Endothelial cell of umbilical vein (primary cell): Measurements from ENCODE around the gene ATP6V1G3.

Source experiments
- MYC ChIP-seq: IDR thresholded peaks from one replicate; pipeline ENCODE4 v1.6.1; 2011; ENCODE audit warnings: mild to moderate bottlenecking, low read depth, low read length
- POLR2A ChIP-seq: IDR thresholded peaks from 2 replicates; pipeline ENCODE4 v1.6.1; 2012; ENCODE audit warnings: low read depth, mild to moderate bottlenecking, control low read depth, low read length
- POLR2AphosphoS5 ChIP-seq: IDR thresholded peaks from 2 replicates; pipeline ENCODE4 v1.6.1; 2012; ENCODE audit warnings: low read depth, mild to moderate bottlenecking, control low read depth, low read length, moderate library complexity; ENCODE audit not compliant: insufficient read depth
- TF ChIP-seq, protein P1 (sequence below), 2 donors: IDR thresholded peaks; 1 replicate in 1 of 2; 2 replicates in 1 of 2; pipeline ENCODE4 v1.5.1; 2011; ENCODE audit warnings: low read length in 2 of 2, mild to moderate bottlenecking in 2 of 2, moderate library complexity in 2 of 2, control low read depth in 1 of 2, inconsistent platforms in 1 of 2, low read depth in 1 of 2; ENCODE audit not compliant: insufficient read depth in 1 of 2; ENCODE audit errors: extremely low read depth in 1 of 2

DNA sequence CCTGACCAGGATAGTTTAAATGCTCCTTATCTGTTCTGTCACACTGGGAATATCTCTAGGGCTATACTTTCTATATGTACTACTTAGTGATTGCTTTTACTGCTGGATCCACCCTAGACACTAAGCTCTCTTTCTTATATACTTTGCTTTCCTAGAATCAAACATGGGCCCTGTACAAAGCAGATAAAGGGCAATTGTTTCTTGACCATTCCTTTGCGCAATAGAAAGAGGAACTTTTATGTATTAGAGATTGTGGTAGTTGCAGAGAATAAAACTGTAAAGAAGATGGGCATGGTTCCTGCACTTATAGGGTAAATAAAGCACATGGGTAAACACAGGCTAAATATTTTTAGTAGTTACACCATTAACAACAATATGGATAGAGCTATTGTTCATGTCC, 58.8 kb downstream of the ATP6V1G3 start:
- TF ChIP-seq POLR2AphosphoS5 (no peak), POLR2A (no peak), MYC (no peak)
- TF ChIP-seq, protein P1, sequence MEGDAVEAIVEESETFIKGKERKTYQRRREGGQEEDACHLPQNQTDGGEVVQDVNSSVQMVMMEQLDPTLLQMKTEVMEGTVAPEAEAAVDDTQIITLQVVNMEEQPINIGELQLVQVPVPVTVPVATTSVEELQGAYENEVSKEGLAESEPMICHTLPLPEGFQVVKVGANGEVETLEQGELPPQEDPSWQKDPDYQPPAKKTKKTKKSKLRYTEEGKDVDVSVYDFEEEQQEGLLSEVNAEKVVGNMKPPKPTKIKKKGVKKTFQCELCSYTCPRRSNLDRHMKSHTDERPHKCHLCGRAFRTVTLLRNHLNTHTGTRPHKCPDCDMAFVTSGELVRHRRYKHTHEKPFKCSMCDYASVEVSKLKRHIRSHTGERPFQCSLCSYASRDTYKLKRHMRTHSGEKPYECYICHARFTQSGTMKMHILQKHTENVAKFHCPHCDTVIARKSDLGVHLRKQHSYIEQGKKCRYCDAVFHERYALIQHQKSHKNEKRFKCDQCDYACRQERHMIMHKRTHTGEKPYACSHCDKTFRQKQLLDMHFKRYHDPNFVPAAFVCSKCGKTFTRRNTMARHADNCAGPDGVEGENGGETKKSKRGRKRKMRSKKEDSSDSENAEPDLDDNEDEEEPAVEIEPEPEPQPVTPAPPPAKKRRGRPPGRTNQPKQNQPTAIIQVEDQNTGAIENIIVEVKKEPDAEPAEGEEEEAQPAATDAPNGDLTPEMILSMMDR (IDR thresholded peaks at IDR 0.05; ENCODE audit: extremely low read depth in 1 of 2, insufficient read depth in 1 of 2, low read depth in 1 of 2, low read length in 2 of 2), result no peak
